Immature natural killer cell (primary cell): ENCODE results near the gene PADI1. TPM values are rescaled to one million over a fixed set of nuclear protein-coding genes. Genes with fewer than 3 reads are reported as not detected.

ENCODE experiments used
- DNase-seq, 3 donors: peaks; one replicate each; pipeline ENCODE4 v3.0.0; 2022; ENCODE audit warnings: mixed read lengths in 1 of 3
- H3K27ac Mint-ChIP-seq, 6 donors: one replicate each; pipeline ENCODE4 v1.8.0; 2020; ENCODE audit warnings: mixed read lengths in 6 of 6, mild to moderate bottlenecking in 5 of 6, inconsistent platforms in 4 of 6, moderate library complexity in 3 of 6
- H3K27me3 Mint-ChIP-seq, 3 donors: one replicate each; pipeline ENCODE4 v1.8.0; 2020 to 2021; ENCODE audit warnings: low read depth in 3 of 3, mild to moderate bottlenecking in 3 of 3, mixed read lengths in 3 of 3, moderate library complexity in 3 of 3, inconsistent platforms in 1 of 3
- H3K36me3 Mint-ChIP-seq, 3 donors: one replicate each; pipeline ENCODE4 v1.8.0; 2020; ENCODE audit warnings: mixed read lengths in 3 of 3, inconsistent platforms in 2 of 3, mild to moderate bottlenecking in 2 of 3
- H3K4me1 Mint-ChIP-seq, 2 donors: one replicate each; pipeline ENCODE4 v1.8.0; 2020; ENCODE audit warnings: inconsistent platforms in 2 of 2, mild to moderate bottlenecking in 2 of 2, mixed read lengths in 2 of 2, moderate library complexity in 1 of 2
- H3K4me3 Mint-ChIP-seq, 5 donors: one replicate each; pipeline ENCODE4 v1.8.0; 2020; ENCODE audit warnings: mild to moderate bottlenecking in 5 of 5, mixed read lengths in 5 of 5, inconsistent platforms in 3 of 5, moderate library complexity in 3 of 5
- H3K9me3 Mint-ChIP-seq, 6 donors: one replicate each; pipeline ENCODE4 v1.8.0; 2020; ENCODE audit warnings: mild to moderate bottlenecking in 6 of 6, mixed read lengths in 6 of 6, inconsistent platforms in 4 of 6, moderate library complexity in 3 of 6
- polyA plus RNA-seq, 3 donors: library from polyadenylated mRNA; unstranded; fragments of 300-500 nt; fragmentation: Illumina TruSeq; gene quantifications; one replicate each; pipeline ENCODE4 v1.2.3, GENCODE V29; 2021

The PADI1 gene
- polyA plus RNA-seq, 3 donors from 2014 or later = not detected

GRCh38 chr1:17168091-17168876, 36.6 kb upstream of the PADI1 start:
- DNase-seq = no peak
- no peak overlapping the region for H3K27ac Mint-ChIP-seq
- H3K4me1 Mint-ChIP-seq = peaks cover 12 to 15% of the 10 kb centered on the region in 2 donors
- H3K27me3 Mint-ChIP-seq = peaks cover 2 to 4% (median 2%) of the 10 kb centered on the region in 3 donors
- no peak overlapping the region for H3K4me3 Mint-ChIP-seq
- no peaks in the 10 kb centered on the region for H3K9me3 Mint-ChIP-seq
- H3K36me3 Mint-ChIP-seq = no peaks in the 10 kb centered on the region

- H3K36me3 Mint-ChIP-seq = no peaks in the 10 kb centered on the region
- no peak for DNase-seq
- H3K9me3 Mint-ChIP-seq = peaks cover 0 to 2% (median 0%) of the 10 kb centered on the region in 6 donors
- H3K4me1 Mint-ChIP-seq = peaks cover 15 to 21% of the 10 kb centered on the region in 2 donors
- no peak overlapping the region for H3K4me3 Mint-ChIP-seq
- peaks cover 2 to 12% (median 5%) of the 10 kb centered on the region in 3 donors for H3K27me3 Mint-ChIP-seq
- H3K27ac Mint-ChIP-seq = no peak overlapping the region
Measured at GRCh38 chr1:17170571-17170970, 34.4 kb upstream of the PADI1 start.

GRCh38 chr1:17173217-17173616, 31.7 kb upstream of the PADI1 start:
- Mint-ChIP-seq H3K27ac (peak overlapping the region in 1 of 6 donors; percentile 66), H3K36me3 (peaks cover 0 to 4% (median 3%) of the 10 kb centered on the region in 3 donors), H3K4me3 (peak overlapping the region in 4 of 5 donors; percentile 28 to 62 (median 52)), H3K27me3 (peaks cover 0 to 12% (median 10%) of the 10 kb centered on the region in 3 donors), H3K4me1 (peaks cover 15 to 21% of the 10 kb centered on the region in 2 donors), H3K9me3 (peaks cover 0 to 2% (median 0%) of the 10 kb centered on the region in 6 donors)
- no peak for DNase-seq

- no peak overlapping the region for H3K4me3 Mint-ChIP-seq
- H3K4me1 Mint-ChIP-seq = peaks cover 26 to 33% of the 10 kb centered on the region in 2 donors
- H3K27me3 Mint-ChIP-seq = peaks cover 0 to 12% (median 12%) of the 10 kb centered on the region in 3 donors
- peaks cover 0 to 7% (median 3%) of the 10 kb centered on the region in 3 donors for H3K36me3 Mint-ChIP-seq
- no peak for DNase-seq
- no peak overlapping the region for H3K27ac Mint-ChIP-seq
- peaks cover 0 to 2% (median under 1%) of the 10 kb centered on the region in 6 donors for H3K9me3 Mint-ChIP-seq
Measured at GRCh38 chr1:17176306-17177061, 28.4 kb upstream of the PADI1 start.

- Mint-ChIP-seq H3K4me3 (no peak overlapping the region), H3K27ac (no peak overlapping the region), H3K27me3 (peaks cover 0 to 12% (median 12%) of the 10 kb centered on the region in 3 donors), H3K9me3 (peaks cover 0 to 2% (median under 1%) of the 10 kb centered on the region in 6 donors), H3K4me1 (peaks cover 34 to 36% of the 10 kb centered on the region in 2 donors), H3K36me3 (peaks cover 0 to 7% (median 3%) of the 10 kb centered on the region in 3 donors)
- no peak for DNase-seq
Measured at GRCh38 chr1:17177651-17178050, 27.3 kb upstream of the PADI1 start.

- Mint-ChIP-seq H3K4me1 (peaks cover 25 to 32% of the 10 kb centered on the region in 2 donors), H3K27me3 (peaks cover 2 to 7% (median 3%) of the 10 kb centered on the region in 3 donors), H3K9me3 (peaks cover 0 to 2% (median 0%) of the 10 kb centered on the region in 6 donors), H3K36me3 (peaks cover 0 to 7% (median 2%) of the 10 kb centered on the region in 3 donors), H3K27ac (peak overlapping the region; percentile 21 to 83 (median 52)), H3K4me3 (peak overlapping the region; percentile 55 to 74 (median 68))
- peak in 1 of 3 donors; percentile 19 for DNase-seq
Measured at GRCh38 chr1:17181781-17182464, 23.0 kb upstream of the PADI1 start.

GRCh38 chr1:17183388-17184160, 21.4 kb upstream of the PADI1 start:
- Mint-ChIP-seq H3K27ac (no peak overlapping the region), H3K4me3 (no peak overlapping the region), H3K4me1 (peaks cover 25 to 32% of the 10 kb centered on the region in 2 donors)

GRCh38 chr1:17184161-17184665, 20.7 kb upstream of the PADI1 start:
- H3K4me1 Mint-ChIP-seq = peaks cover 25 to 32% of the 10 kb centered on the region in 2 donors

More at GRCh38 chr1:17183388-17184160, 21.4 kb upstream of the PADI1 start:
- no peak for DNase-seq
- Mint-ChIP-seq H3K36me3 (peaks cover 0 to under 1% (median 0%) of the 10 kb centered on the region in 3 donors), H3K27me3 (peaks cover 1 to 3% (median 1%) of the 10 kb centered on the region in 3 donors), H3K9me3 (peaks cover 0 to 4% (median 0%) of the 10 kb centered on the region in 6 donors)

GRCh38 chr1:17184822-17185484, 20.0 kb upstream of the PADI1 start:
- H3K27me3 Mint-ChIP-seq = peaks cover 0 to 3% (median 0%) of the 10 kb centered on the region in 3 donors
- H3K4me1 Mint-ChIP-seq = peaks cover 24 to 32% of the 10 kb centered on the region in 2 donors
- DNase-seq = no peak
- peaks cover 0 to 4% (median 0%) of the 10 kb centered on the region in 6 donors for H3K9me3 Mint-ChIP-seq
- no peaks in the 10 kb centered on the region for H3K36me3 Mint-ChIP-seq
- no peak overlapping the region for H3K27ac Mint-ChIP-seq
- H3K4me3 Mint-ChIP-seq = no peak overlapping the region

More at GRCh38 chr1:17184161-17184665, 20.7 kb upstream of the PADI1 start:
- DNase-seq = no peak
- no peak overlapping the region for H3K4me3 Mint-ChIP-seq
- H3K9me3 Mint-ChIP-seq = peaks cover 0 to 4% (median 0%) of the 10 kb centered on the region in 6 donors
- no peaks in the 10 kb centered on the region for H3K36me3 Mint-ChIP-seq
- H3K27ac Mint-ChIP-seq = no peak overlapping the region
- peaks cover 0 to 3% (median 0%) of the 10 kb centered on the region in 3 donors for H3K27me3 Mint-ChIP-seq

- no peak for DNase-seq
- Mint-ChIP-seq H3K27me3 (peaks cover 0 to 3% (median 0%) of the 10 kb centered on the region in 3 donors), H3K36me3 (no peaks in the 10 kb centered on the region), H3K9me3 (peaks cover 0 to 4% (median 0%) of the 10 kb centered on the region in 6 donors), H3K4me3 (no peak overlapping the region), H3K4me1 (peaks cover 19 to 27% of the 10 kb centered on the region in 2 donors), H3K27ac (peak overlapping the region in 1 of 6 donors; percentile 23)
Measured at GRCh38 chr1:17185485-17185860, 19.5 kb upstream of the PADI1 start.

- no peak overlapping the region for H3K4me3 Mint-ChIP-seq
- peaks cover 0 to 3% (median 0%) of the 10 kb centered on the region in 3 donors for H3K27me3 Mint-ChIP-seq
- peaks cover 0 to 4% (median 0%) of the 10 kb centered on the region in 6 donors for H3K9me3 Mint-ChIP-seq
- DNase-seq = no peak
- H3K4me1 Mint-ChIP-seq = peaks cover 10 to 18% of the 10 kb centered on the region in 2 donors
- no peaks in the 10 kb centered on the region for H3K36me3 Mint-ChIP-seq
- H3K27ac Mint-ChIP-seq = peak overlapping the region in 1 of 6 donors; percentile 73
Measured at GRCh38 chr1:17186216-17186909, 18.6 kb upstream of the PADI1 start.
